NCI-H774 (cell line): ENCODE results near the gene KRT78.

Experiments used
- DNase-seq: peaks from one replicate; lab custom pipeline; 2025; lab: John Stamatoyannopoulos, UW

Gene KRT78

DNA sequence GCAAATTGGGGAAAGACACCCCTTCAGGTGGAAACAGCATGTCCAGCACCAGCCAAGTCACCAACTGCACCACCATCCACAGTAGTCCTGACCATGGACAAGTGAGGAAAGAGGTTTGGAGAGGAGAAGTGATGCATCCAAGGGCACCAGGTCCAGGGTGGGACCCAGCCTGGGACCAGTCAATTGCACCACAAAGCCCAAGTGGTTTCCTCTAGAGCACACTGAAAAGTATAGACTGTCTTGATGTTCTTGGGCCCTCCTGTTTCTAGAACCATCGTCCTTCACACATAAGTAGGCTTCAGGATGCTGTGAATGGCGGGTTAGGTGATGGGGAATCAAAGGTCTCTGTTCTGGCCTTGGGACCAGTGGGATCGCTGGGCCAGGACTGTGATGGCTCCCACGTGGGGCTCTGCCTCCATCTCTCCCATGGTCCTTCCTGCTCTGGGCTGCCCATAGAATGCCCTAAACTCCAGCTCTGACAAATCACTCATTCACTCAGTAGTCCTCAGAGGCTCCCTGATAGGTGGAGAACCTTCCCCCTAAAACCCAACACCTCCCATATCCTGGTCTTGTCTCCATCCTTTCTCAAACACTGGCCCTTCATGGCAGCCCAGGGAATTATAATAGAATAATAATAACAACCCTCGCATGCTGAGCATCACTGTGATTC is 23.9 kb downstream of the KRT78 start:
- no peak for DNase-seq

DNA sequence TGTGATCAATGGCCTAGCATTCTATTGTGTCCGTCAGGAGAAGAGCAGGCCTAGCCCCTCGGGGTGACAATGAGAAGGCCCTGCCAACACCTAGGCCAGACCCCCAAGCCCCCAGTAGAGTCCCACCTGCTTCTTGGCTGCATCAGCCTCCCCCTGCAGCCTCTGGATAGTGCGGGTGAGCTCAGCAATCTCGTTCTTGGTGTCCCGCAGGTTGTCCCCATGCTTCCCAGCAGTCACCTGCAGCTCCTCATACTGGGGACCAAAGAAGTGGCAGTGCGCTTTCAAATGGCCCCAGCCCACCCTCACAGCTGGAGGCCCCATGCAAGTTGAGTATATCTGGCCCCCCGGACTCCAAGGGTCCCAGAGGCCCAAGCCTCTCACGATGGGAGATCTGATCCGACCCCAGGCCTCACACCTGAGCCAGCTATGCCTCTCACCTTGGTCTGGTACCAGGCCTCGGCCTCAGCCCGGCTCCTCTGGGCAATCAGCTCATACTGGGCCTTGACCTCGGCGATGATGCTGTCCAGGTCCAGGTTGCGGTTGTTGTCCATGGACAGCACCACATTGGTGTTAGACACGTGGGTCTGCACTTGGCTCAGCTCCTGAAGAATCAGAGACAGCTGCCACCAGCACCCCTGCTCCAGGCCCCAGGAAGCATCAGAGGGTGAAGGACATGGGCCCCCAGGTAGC is 24.9 kb downstream of the KRT78 start:
- no peak for DNase-seq

DNA sequence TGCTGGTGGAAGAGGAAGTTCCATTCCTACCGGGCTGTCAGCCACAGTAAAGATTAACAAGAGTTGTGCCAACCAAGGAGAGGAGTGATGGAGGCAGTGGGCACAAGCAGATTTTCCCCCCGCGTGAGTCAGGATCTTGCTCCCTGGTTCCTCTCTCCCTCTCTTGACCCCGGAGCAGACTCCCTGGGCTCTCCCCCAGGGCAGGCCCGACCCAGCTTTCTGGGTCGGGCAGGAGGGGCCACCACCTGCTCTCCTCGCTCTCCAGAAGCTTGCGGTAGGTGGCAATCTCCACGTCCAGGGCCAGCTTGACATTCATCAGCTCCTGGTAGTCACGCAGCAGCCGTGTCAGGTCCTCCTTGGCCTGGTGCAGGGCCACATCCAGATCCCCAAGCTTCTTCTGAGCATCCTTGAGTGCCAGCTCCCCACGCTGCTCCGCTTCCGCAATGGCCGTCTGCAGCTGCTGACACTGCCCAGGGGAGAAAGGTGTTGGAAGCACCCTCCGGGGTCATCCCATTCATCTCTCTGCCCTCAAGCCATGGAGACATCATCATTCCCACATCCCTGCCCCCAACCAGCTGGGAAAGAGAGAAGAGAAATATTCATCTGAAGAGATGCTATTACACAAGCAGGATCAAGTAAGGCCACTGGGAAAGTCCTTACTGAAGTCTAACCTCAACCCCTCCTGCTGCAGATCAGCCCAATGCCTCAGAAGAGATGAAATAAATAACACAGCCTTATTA is 25.9 kb downstream of the KRT78 start:
- DNase-seq: no peak

DNA sequence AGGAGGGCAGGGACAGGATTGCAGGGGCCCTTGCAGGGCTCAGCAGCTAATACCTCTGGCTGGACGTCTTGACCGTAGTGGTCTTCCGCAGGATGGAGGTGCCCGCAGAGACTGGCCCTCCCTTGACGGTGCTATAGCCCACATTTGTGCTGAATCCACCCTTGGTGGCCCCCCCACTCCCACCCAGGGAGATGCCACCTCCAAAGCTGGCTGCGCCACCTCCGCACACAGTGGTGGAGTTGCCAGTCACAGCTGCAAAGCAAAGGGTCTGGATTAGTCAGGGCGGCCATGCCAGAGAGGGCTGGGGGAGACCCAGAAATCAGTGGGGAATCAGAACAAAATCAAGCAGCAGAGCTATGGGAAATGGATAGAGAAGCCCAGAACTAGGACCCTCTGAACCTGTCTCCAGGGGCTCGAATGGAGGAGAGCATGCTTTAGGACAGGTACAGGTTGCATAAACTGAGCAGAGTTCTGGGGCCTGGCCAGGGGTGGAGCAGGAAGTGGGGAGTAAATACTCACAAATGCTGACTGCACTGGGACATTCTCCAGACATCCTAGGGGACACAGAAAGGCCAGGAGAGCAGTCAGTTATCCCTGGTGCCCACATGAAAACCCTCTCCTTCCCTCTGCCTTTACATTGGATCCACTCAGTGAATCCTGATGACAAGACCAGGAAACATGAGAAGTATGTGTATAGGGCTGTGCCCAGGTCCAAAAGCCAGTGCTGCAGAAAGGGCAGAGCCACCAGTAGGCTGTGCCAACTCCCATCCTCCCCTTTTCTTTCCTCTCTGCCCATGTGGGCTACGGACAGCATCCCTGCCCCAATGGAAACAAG is 26.8 kb downstream of the KRT78 start:
- no peak for DNase-seq

DNA sequence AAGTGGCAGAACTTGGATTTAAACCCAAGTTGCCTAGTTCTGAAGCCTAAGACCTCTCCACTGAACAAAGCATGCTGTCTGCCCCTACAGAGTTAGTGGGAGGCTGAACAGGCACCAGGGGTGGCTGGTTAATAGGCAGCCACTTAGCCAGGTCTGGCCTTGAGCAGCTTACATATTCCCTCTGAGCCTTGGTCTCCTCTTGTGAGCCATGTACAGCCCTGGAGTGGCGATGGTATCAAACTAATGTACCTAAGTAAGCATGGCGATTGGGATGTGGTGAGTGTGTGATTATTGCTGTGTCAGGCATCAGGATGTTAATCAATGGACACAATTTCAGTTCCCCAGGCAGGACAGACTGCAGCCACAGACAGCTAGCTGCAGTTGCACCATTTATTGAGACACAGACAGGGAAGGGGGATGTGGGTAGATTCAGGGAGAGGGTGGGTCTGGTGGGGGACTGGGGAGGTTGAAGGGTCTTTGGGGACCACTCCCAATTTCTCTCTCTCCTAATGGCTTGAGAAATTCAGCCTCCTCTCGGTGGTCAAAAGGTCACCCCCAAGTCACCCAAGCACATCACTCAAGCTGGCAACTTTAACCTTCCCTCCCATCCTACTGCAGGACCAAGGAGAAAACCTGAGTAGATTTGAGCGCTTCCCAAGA is 27.6 kb downstream of the KRT78 start:
- no peak for DNase-seq

DNA sequence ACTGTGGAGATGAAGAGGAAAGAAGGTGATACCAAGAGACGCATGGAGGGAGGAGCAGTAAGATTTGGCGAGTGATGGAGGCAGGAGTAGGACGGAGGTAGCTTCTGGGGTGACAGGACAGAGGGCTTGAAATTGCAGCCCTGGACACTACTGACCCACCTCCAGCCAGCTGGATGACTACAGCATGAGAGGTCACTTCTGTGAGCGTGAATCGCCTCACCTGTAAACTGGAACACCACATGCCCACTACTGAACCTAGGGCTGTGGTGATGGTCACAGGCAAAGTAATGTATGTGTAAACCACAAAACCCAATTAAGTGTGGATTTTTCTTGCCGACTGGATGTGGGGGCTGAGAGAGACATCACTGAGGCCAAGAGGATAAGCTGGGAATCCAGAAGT is 28.3 kb downstream of the KRT78 start:
- no peak for DNase-seq

DNA sequence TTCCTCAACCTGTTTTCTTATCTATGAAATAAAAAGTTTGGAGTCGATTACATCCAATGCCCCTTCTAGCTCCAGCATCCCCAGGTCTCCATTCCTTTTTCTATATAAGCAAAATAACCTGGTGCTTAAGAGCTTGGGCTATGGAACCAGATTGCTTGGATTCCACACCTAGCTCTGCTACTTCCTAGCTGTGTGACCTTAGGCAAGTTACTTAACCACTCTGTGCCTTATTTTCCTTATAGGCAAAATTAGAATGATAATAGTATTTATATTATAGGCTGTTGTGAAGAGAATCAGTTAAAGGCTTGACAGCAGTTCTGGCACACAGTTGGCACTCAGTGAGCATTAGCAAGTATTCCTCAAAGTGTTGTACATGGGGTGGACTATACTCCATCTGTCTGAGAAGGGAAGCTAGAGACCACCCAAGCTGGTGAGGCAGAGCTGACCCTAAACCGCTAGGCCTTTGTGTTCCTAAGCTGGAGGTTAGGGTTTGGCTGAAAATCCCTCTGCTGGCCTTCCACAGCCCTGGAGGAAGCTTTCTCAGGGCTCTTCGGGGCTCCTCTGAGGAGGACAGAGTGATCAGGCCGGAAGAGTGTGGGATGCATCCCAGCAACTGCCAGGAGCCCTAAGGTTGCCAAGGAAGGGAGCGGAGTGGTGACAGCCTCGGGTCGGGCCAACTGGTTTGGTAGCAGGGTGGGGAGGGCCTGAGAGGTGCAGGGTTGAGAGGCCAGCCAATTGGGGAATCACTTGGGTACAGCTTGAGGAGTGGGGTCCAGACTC is 28.9 kb downstream of the KRT78 start:
- DNase-seq: no peak

DNA sequence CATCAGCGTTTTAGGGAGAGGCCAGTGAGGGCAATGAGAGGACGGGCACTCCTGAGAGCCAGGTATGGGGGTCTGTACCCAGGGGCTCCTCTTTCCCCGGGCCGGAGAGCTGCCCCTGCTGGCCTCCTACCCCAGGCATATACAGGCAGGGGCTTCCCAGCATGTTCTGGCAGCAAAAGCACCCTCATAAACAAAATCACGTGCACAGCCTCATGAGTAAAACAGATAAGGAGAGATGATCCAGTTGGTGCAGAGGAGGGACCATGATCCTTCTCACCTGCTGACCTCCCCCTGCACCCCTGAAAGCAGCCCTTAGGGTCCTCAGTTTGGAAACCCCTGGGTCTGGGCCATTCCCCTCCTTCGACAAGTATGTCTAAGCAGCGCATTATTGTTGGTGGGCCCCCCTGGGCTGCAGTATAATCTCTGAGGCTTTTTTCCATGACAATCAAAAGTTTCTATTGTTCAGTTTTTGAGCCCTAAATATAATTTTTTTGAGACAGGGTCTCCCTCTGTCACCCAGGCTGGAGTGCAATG is 29.8 kb downstream of the KRT78 start:
- no peak for DNase-seq

DNA sequence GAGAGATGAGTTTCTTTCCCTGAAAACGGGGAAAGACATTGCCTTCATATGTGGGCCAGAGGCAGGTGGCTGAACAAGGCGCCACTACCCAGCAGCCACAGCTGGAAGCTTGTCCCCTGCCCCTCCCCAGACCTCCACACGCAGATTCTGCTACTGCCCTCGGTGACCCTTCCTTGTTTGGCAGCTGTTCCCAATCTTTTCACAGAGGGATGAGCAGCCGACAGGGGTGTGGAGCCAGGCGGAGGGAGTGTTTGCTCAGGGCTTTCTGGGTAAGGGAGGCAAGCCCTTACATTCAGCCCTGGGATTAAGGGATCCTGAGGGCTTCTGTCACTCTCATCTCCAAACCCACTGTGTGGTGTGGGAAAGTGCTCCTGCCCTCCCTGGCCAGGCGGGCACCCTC is 30.4 kb downstream of the KRT78 start:
- no peak for DNase-seq

DNA sequence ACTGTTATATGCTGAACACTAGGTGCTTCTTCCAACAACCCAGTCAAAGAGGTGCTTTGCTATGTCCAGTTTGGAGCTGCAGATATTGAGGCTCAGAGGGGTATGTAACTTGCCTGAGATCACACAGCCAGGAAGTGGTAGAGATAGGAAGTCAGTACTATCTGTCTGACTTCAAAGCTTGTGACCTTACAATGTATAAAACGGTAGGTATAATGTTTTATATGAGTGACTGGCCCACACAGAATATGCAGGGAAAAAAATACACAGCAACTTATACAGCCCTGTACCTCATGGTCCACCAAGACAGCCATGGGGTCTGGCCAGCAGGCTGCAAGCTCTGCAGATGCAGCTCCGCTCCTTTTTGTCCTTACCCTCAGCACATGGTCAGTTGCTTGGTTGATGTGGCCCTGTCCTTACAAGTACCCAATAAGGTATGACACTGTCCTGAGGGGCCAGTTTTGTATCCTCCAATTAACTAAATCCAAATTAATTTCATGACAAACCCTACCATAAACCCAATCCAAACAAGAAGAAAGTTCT is 31.0 kb downstream of the KRT78 start:
- no peak for DNase-seq

DNA sequence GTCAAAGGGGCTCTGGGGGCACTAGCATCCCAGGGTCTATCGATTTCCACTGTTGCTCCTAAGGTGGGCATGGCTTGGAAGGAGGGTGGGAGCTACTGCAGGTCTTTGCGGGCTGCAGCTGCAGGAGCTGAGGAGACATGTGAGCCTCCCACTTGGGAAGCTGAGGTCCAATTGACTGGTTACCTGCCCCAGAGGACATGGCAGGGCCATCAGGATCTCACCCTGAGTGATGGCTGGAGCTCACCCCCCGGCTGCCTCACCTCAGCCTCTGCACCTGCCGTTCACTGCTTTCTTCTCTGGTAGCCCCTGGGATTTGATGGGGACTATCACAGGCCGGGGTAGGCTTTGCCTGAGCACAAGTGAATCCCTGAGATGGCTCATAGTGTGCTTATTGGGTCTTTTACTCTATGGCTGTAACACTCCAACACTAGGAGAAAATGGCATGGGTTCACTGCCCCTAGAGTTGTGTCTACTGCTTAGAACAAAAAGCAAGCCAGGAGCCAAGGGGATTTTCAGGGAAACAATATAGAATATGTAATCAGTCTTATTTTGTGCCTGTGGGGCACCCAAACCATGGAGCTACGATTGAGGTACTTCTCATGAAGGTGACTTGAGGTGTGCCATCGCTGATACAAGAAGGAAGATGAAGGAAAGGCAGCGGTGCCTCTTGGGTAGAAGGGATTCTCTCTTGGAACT is 31.6 kb downstream of the KRT78 start:
- no peak for DNase-seq

DNA sequence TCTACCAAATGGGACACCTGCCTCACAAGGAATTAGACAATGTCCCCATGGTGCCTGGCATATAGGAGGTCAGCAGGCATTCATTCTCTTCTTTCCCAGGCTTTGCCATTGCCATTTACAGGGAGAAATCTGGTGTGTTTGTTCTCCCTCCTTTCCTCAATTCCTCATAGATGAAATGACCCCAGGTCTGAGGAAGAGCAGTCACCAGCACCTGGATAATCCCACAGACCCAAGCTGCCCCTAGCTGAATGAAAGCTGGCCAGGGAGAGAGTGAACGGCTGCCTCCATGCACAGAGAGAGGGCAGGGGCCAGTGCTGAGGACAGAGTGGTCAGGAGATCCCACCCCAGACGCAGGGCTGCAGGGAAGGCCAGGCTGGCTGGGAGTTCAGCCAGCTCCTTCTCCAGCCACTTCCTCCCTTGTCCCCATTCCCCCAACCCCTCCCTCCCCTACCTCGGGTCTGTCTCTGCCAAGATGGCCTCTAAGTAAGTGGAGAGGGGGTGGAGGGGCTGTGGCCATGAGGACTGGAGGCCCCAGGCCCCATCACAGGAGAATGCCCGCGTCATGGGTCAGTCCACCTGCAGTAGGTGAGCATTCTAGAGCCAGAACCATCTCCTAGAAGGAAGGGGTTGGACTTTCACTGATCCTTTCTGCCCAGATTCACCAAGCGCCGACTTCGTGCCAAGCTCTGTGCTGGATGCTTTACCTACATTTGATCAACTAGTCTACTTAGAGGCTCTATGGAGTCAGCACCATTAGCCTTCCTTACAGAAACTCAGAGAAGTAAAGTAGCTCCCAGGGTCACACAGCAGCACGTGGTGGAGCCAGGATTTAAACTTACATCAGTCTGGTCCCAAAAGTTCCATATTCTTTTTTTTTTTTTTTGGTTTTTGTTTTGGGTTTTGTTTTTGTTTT is 32.9 kb downstream of the KRT78 start:
- no peak for DNase-seq

DNA sequence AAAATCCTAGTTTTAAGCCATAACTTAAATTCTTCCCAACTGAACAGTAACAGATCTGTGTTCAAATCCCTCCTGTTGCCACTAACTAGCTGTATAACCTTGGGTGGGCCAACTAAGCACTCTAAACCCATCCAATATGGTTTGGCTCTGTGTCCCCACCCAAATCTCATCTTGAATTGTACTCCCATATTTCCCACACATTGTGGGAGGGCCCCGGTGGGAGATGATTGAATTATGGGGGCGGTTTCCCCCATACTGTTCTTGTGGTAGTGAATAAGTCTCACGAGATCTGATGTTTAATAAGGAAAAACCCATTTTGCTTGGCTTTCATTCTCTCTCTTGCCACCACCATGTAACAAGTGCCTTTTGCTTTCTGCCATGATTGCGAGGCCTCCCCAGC is 33.6 kb downstream of the KRT78 start:
- DNase-seq: no peak

DNA sequence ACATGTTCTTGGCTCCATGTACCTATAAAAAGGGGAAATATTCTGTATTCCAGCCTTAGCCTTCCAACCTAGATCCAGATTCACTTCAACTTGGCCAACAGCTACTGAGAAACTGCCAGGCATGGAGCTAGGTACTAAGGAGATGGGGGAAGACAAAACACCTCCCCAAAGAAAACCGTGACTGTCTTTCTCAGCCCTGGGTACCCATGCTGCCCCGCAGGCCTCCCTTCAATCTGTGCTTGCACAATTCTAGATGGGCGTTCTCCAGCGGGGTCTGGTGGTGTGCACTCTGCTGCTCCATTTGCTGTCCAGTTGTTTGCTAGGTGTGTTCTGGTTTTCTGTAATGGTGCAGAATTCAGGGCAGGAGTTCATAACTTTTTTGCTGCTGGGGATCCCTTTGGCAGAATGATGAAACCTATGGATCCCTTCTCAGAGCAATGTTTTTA is 34.1 kb downstream of the KRT78 start:
- no peak for DNase-seq

DNA sequence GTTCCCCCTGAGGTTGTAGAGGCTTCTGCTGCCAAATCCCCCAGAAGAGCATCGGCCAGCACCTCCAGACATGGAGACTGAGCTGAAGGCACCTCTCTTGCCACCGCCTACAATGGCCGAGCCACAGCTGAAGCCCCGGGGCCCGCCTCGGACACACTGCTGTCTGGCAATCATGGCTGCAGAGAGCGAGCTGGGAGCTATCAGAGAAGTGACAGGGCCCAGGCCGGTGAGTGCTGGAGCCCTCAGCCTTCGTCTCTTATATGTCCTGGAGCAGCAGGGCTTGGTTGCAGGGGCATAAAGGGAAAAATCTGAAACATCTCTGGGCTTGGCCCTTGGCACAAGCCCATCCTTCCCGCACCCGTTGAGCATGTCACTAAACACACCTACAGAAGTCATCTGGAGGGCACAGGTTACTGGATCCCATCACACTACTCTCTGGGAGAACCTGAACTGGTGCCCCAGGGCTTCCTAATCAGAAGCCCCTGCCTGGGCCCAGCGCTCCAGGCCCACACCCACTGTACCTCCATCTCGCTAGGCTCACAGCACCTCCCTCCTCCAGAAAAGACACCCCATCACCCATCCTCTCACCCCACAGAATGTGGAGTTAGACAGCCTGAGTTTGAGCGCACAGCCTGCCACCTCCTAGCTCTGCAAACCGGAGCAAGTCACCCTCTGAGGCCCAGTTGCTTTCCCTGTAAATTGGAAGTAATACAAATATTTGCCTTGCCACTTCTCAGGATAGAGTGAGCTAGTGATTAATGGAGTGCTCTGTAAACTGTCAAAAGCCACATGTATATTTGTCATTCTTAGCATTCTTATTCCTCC is 34.7 kb downstream of the KRT78 start, which contains the start of gene KRT4:
TSS of gene KRT4 (minus strand) at position 232 of the 825 bp plus-strand sequence. CDS start at position 174, 58 bp downstream.
- peak; percentile 65 for DNase-seq

DNA sequence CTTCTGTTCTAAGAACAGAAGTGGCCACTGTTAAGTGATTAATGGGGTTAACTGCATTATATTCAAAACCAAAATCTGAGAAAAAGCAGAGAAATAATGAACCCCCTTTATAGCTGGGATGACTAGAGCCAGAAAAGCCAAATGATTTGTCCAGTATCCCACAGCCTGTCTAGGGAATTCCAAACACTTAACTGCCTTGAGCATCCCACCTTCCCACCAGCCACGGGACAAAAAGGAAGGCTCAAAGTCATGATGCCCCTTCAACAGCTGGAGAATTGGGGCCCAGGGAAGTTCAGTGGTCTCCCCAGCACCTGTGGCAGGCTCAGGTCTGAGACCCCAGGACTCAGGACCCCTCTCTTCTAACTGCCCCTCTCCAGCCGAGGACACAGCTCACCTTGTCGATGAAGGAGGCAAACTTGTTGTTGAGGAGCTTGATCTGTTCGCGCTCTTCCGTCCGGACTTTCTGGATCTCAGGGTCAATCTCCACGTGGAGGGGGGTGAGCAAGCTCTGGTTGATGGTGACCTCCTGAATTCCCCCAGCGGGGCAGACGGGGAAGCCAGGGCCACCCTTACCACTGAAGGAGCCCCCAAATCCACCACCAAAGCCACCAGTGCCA is 35.5 kb downstream of the KRT78 start:
- no peak for DNase-seq

DNA sequence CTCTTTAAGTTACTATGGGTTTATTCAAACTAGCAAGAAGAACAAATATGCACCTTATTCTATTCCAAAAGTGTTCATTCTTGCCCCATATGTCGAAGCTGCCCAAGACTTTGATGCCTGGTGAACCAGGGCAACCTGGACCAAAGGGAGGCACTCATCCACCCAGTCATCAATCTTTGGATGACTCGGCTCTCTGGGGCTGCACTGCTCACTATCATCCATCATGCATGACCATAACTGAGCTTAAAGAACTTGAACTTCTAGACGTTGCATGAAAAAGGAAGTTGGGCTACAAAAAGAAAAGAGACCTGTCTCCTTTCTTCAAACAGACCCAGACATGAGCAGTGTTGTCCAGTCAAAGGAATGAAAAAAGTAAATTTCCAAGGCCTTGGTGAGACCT is 36.0 kb downstream of the KRT78 start:
- DNase-seq: no peak
